IgD-negative memory B cell (primary cell): ENCODE measurements around the gene EIPR1. TPM values are rescaled to one million over a fixed set of nuclear protein-coding genes. Genes with fewer than 3 reads are reported as not detected.
A peak's percentile ranks its signal among the peaks of the same experiment; 100 is the strongest.

Experiments
- H3K27ac Mint-ChIP-seq, 3 donors: one replicate each; pipeline ENCODE4 v1.8.0; 2020 to 2022; ENCODE audit warnings: mild to moderate bottlenecking in 3 of 3, mixed read lengths in 3 of 3, moderate library complexity in 1 of 3
- H3K27me3 Mint-ChIP-seq: one replicate; pipeline ENCODE4 v1.8.0; 2021; ENCODE audit warnings: mixed read lengths
- H3K36me3 Mint-ChIP-seq: one replicate; pipeline ENCODE4 v1.8.0; 2020; ENCODE audit warnings: mild to moderate bottlenecking, mixed read lengths
- H3K4me1 Mint-ChIP-seq, 3 donors: one replicate each; pipeline ENCODE4 v1.8.0; 2020 to 2022; ENCODE audit warnings: mixed read lengths in 3 of 3, mild to moderate bottlenecking in 1 of 3
- H3K4me3 Mint-ChIP-seq, 4 donors: one replicate each; pipeline ENCODE4 v1.8.0; 2020 to 2022; ENCODE audit warnings: mild to moderate bottlenecking in 4 of 4, mixed read lengths in 4 of 4, moderate library complexity in 3 of 4
- H3K9me3 Mint-ChIP-seq, 3 donors: one replicate each; pipeline ENCODE4 v1.8.0; 2020 to 2021; ENCODE audit warnings: mixed read lengths in 3 of 3, mild to moderate bottlenecking in 1 of 3
- polyA plus RNA-seq: library from polyadenylated mRNA; unstranded; fragments of 300-500 nt; fragmentation: Illumina TruSeq; gene quantifications from one replicate; pipeline ENCODE4 v1.2.3, GENCODE V29; 2021

EIPR1 gene
- polyA plus RNA-seq, 1 donor from 2014 or later: 41.5 TPM

- peaks cover 0 to 1% (median 0%) of the 10 kb centered on the region in 3 donors for H3K4me1 Mint-ChIP-seq
- H3K27ac Mint-ChIP-seq: no peak overlapping the region
- H3K36me3 Mint-ChIP-seq: peaks cover 5% of the 10 kb centered on the region
- no peak overlapping the region for H3K4me3 Mint-ChIP-seq
- no peaks in the 10 kb centered on the region for H3K27me3 Mint-ChIP-seq
- H3K9me3 Mint-ChIP-seq: no peaks in the 10 kb centered on the region
Observed at GRCh38 chr2:3265471-3265870, 112.1 kb downstream of the EIPR1 start.

- Mint-ChIP-seq H3K36me3 (peaks cover 2% of the 10 kb centered on the region), H3K4me1 (peaks cover 0 to 1% (median 0%) of the 10 kb centered on the region in 3 donors), H3K9me3 (no peaks in the 10 kb centered on the region), H3K4me3 (no peak overlapping the region), H3K27ac (no peak overlapping the region), H3K27me3 (no peaks in the 10 kb centered on the region)
Observed at GRCh38 chr2:3264010-3264744, 113.4 kb downstream of the EIPR1 start.

- H3K27me3 Mint-ChIP-seq: no peaks in the 10 kb centered on the region
- peaks cover 0 to 1% (median 0%) of the 10 kb centered on the region in 3 donors for H3K4me1 Mint-ChIP-seq
- no peak overlapping the region for H3K27ac Mint-ChIP-seq
- peaks cover 2% of the 10 kb centered on the region for H3K36me3 Mint-ChIP-seq
- H3K4me3 Mint-ChIP-seq: no peak overlapping the region
- no peaks in the 10 kb centered on the region for H3K9me3 Mint-ChIP-seq
Observed at GRCh38 chr2:3263487-3263886, 114.1 kb downstream of the EIPR1 start.

GRCh38 chr2:3262437-3263388 is 114.9 kb downstream of the EIPR1 start:
- H3K36me3 Mint-ChIP-seq: peaks cover 2% of the 10 kb centered on the region
- no peaks in the 10 kb centered on the region for H3K27me3 Mint-ChIP-seq
- H3K27ac Mint-ChIP-seq: no peak overlapping the region
- H3K9me3 Mint-ChIP-seq: no peaks in the 10 kb centered on the region
- H3K4me3 Mint-ChIP-seq: no peak overlapping the region
- peaks cover 0 to 1% (median 1%) of the 10 kb centered on the region in 3 donors for H3K4me1 Mint-ChIP-seq

- H3K27me3 Mint-ChIP-seq: no peaks in the 10 kb centered on the region
- H3K4me1 Mint-ChIP-seq: peaks cover 1 to 5% (median 1%) of the 10 kb centered on the region in 3 donors
- H3K9me3 Mint-ChIP-seq: peaks cover 0 to 1% (median 0%) of the 10 kb centered on the region in 3 donors
- H3K36me3 Mint-ChIP-seq: peaks cover 2% of the 10 kb centered on the region
- no peak overlapping the region for H3K4me3 Mint-ChIP-seq
- H3K27ac Mint-ChIP-seq: peak overlapping the region in 1 of 3 donors; percentile 45
Observed at GRCh38 chr2:3261511-3261910, 116.1 kb downstream of the EIPR1 start.

GRCh38 chr2:3260959-3261358 is 116.7 kb downstream of the EIPR1 start:
- no peak overlapping the region for H3K4me3 Mint-ChIP-seq
- peaks cover 0 to 5% (median 1%) of the 10 kb centered on the region in 3 donors for H3K4me1 Mint-ChIP-seq
- peak overlapping the region in 1 of 3 donors; percentile 45 for H3K27ac Mint-ChIP-seq
- no peaks in the 10 kb centered on the region for H3K27me3 Mint-ChIP-seq
- peaks cover 0 to 1% (median 0%) of the 10 kb centered on the region in 3 donors for H3K9me3 Mint-ChIP-seq
- H3K36me3 Mint-ChIP-seq: peaks cover 2% of the 10 kb centered on the region

- H3K9me3 Mint-ChIP-seq: peaks cover 0 to 1% (median 0%) of the 10 kb centered on the region in 3 donors
- H3K27ac Mint-ChIP-seq: no peak overlapping the region
- peaks cover 12 to 17% (median 16%) of the 10 kb centered on the region in 3 donors for H3K4me1 Mint-ChIP-seq
- H3K36me3 Mint-ChIP-seq: peaks cover 5% of the 10 kb centered on the region
- H3K27me3 Mint-ChIP-seq: peaks cover 1% of the 10 kb centered on the region
- peak overlapping the region in 1 of 4 donors; percentile 18 for H3K4me3 Mint-ChIP-seq
Observed at GRCh38 chr2:3257826-3258225, 119.8 kb downstream of the EIPR1 start.

- H3K27ac Mint-ChIP-seq: no peak overlapping the region
- H3K36me3 Mint-ChIP-seq: peaks cover 3% of the 10 kb centered on the region
- H3K27me3 Mint-ChIP-seq: peaks cover 1% of the 10 kb centered on the region
- H3K4me3 Mint-ChIP-seq: no peak overlapping the region
- peaks cover 12 to 17% (median 16%) of the 10 kb centered on the region in 3 donors for H3K4me1 Mint-ChIP-seq
- peaks cover 0 to 1% (median 0%) of the 10 kb centered on the region in 3 donors for H3K9me3 Mint-ChIP-seq
Observed at GRCh38 chr2:3257166-3257565, 120.5 kb downstream of the EIPR1 start.

GRCh38 chr2:3256605-3257004 is 121.0 kb downstream of the EIPR1 start:
- Mint-ChIP-seq H3K4me3 (no peak overlapping the region), H3K9me3 (peaks cover 0 to 1% (median 0%) of the 10 kb centered on the region in 3 donors), H3K27ac (no peak overlapping the region), H3K36me3 (peaks cover 3% of the 10 kb centered on the region), H3K4me1 (peaks cover 12 to 17% (median 16%) of the 10 kb centered on the region in 3 donors), H3K27me3 (peaks cover 1% of the 10 kb centered on the region)

GRCh38 chr2:3256157-3256556 is 121.5 kb downstream of the EIPR1 start:
- Mint-ChIP-seq H3K27ac (peak overlapping the region in 1 of 3 donors; percentile 94), H3K4me1 (peaks cover 12 to 20% (median 16%) of the 10 kb centered on the region in 3 donors), H3K4me3 (no peak overlapping the region), H3K27me3 (peaks cover 1% of the 10 kb centered on the region), H3K36me3 (peaks cover 3% of the 10 kb centered on the region), H3K9me3 (peaks cover 0 to 1% (median 0%) of the 10 kb centered on the region in 3 donors)

- Mint-ChIP-seq H3K36me3 (peaks cover 3% of the 10 kb centered on the region), H3K27me3 (peaks cover 1% of the 10 kb centered on the region), H3K4me3 (peak overlapping the region in 3 of 4 donors; percentile 7 to 53 (median 38)), H3K9me3 (peaks cover under 1 to 1% (median under 1%) of the 10 kb centered on the region in 3 donors), H3K4me1 (peaks cover 12 to 20% (median 16%) of the 10 kb centered on the region in 3 donors), H3K27ac (peak overlapping the region; percentile 0 to 88 (median 8))
Observed at GRCh38 chr2:3254442-3254941, 123.1 kb downstream of the EIPR1 start.

- H3K27ac Mint-ChIP-seq: peak overlapping the region; percentile 0 to 88 (median 26)
- peaks cover 4 to 6% (median 6%) of the 10 kb centered on the region in 3 donors for H3K9me3 Mint-ChIP-seq
- H3K4me1 Mint-ChIP-seq: peaks cover 12 to 20% (median 16%) of the 10 kb centered on the region in 3 donors
- peak overlapping the region in 2 of 4 donors; percentile 5 to 7 for H3K4me3 Mint-ChIP-seq
- peaks cover 1% of the 10 kb centered on the region for H3K27me3 Mint-ChIP-seq
- H3K36me3 Mint-ChIP-seq: peaks cover 8% of the 10 kb centered on the region
Observed at GRCh38 chr2:3253913-3254441, 123.6 kb downstream of the EIPR1 start.

GRCh38 chr2:3251946-3252345 is 125.7 kb downstream of the EIPR1 start:
- H3K4me3 Mint-ChIP-seq: no peak overlapping the region
- peaks cover 13% of the 10 kb centered on the region for H3K36me3 Mint-ChIP-seq
- H3K27ac Mint-ChIP-seq: no peak overlapping the region
- H3K27me3 Mint-ChIP-seq: peaks cover 1% of the 10 kb centered on the region
- H3K9me3 Mint-ChIP-seq: peaks cover 6 to 9% (median 6%) of the 10 kb centered on the region in 3 donors
- peaks cover 11 to 16% (median 15%) of the 10 kb centered on the region in 3 donors for H3K4me1 Mint-ChIP-seq

GRCh38 chr2:3249476-3249962 is 128.1 kb downstream of the EIPR1 start:
- Mint-ChIP-seq H3K9me3 (peaks cover 6 to 9% (median 6%) of the 10 kb centered on the region in 3 donors), H3K27ac (peak overlapping the region in 1 of 3 donors; percentile 10), H3K4me1 (peaks cover 5 to 11% (median 6%) of the 10 kb centered on the region in 3 donors), H3K36me3 (peaks cover 13% of the 10 kb centered on the region), H3K4me3 (no peak overlapping the region), H3K27me3 (peaks cover 1% of the 10 kb centered on the region)
